ENCODE data around the gene CAMK2G.

GRCh38 chr10:73798927-73799560 lies 75.3 kb downstream of the CAMK2G start:
- TF ChIP-seq, protein P1, sequence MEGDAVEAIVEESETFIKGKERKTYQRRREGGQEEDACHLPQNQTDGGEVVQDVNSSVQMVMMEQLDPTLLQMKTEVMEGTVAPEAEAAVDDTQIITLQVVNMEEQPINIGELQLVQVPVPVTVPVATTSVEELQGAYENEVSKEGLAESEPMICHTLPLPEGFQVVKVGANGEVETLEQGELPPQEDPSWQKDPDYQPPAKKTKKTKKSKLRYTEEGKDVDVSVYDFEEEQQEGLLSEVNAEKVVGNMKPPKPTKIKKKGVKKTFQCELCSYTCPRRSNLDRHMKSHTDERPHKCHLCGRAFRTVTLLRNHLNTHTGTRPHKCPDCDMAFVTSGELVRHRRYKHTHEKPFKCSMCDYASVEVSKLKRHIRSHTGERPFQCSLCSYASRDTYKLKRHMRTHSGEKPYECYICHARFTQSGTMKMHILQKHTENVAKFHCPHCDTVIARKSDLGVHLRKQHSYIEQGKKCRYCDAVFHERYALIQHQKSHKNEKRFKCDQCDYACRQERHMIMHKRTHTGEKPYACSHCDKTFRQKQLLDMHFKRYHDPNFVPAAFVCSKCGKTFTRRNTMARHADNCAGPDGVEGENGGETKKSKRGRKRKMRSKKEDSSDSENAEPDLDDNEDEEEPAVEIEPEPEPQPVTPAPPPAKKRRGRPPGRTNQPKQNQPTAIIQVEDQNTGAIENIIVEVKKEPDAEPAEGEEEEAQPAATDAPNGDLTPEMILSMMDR (IDR thresholded peaks at IDR 0.05) = no peak
- TF ChIP-seq RFX5 (IDR thresholded peaks at IDR 0.05) = no peak
- TF ChIP-seq NR3C1 (IDR thresholded peaks at IDR 0.05) = no peak
- TF ChIP-seq HDAC2 (IDR thresholded peaks at IDR 0.05) = no peak
- TF ChIP-seq POLR2A (IDR thresholded peaks at IDR 0.05; ENCODE audit: low read length) = no peak
